HG03095 (cell line): Measurements from ENCODE around the gene PPP3CA.

ENCODE experiments used
- ATAC-seq: cut with Tn5 transposase; IDR thresholded peaks from one replicate; pipeline ENCODE4 v1.9.1; 2021; ENCODE audit warnings: moderate library complexity; ENCODE audit not compliant: unreplicated experiment

The PPP3CA gene

GRCh38 chr4:101065935-101066485, 281.3 kb downstream of the PPP3CA start:
- no peak for ATAC-seq

GRCh38 chr4:101065346-101065745, 282.0 kb downstream of the PPP3CA start:
- ATAC-seq, result no peak

- ATAC-seq, result no peak
These were observed 282.7 kb downstream of the PPP3CA start for GRCh38 chr4:101064541-101065180.

DNA sequence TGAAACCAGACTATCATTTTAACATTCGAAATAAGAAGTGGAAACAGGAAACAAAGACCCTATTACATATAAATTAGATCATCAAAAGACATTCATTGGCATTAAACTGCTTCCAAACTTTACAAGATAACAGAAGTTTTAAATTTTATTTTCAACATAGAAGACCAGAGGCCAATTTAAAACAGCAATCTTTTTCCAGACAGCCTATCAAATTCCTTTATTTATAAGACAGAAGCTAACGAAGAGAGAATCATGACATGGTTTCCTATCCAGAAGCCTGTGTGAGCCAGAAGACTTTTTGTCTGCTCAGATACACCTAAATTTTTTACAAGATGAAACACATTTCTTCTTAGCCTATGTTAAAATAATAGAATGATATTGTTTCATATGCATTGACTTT, 291.9 kb downstream of the PPP3CA start:
- ATAC-seq, result no peak

- ATAC-seq, result no peak
These were observed 296.5 kb downstream of the PPP3CA start for GRCh38 chr4:101050837-101051205.

- no peak for ATAC-seq
These were observed 297.1 kb downstream of the PPP3CA start for GRCh38 chr4:101050088-101050836.

DNA sequence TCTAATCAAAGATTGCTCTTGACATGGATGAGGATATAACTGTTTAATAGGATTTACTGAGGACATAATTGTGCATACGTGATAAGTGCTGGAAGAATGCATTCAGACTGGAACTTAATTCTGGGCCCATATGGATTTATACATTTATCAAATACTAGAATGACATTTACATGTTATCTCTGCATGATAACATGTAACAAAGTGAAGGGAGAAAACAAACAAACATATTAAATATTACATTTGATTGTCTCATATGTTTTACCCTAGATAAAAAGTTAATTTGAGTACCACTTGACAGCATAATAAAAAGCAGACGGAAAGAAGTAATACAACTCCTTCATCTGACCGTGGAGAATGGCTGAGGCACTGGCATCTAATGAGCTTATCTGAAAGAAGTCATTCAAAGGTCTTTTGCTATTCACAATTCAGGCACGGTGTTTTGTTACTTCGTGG, 297.8 kb downstream of the PPP3CA start:
- no peak for ATAC-seq

DNA sequence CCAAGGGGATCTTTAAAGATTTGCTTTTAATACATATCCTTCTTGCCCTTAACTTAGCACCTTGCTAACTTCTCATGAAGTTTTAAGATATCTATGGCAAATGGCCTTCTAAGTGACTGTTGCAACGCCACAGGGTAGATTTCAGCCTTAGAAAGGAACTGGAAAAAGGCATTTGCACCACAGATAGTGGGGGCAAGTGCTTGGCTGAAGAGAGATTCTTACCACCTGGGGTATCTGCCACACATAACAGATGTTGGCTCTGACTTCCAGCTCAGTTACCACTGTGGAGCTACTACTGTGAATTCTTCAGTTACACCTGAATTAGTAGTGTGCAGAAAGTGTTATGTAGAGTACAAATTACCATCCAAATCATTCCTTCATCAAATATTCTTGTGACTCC, 302.6 kb downstream of the PPP3CA start:
- no peak for ATAC-seq

GRCh38 chr4:101042847-101043246, 304.5 kb downstream of the PPP3CA start:
- no peak for ATAC-seq

DNA sequence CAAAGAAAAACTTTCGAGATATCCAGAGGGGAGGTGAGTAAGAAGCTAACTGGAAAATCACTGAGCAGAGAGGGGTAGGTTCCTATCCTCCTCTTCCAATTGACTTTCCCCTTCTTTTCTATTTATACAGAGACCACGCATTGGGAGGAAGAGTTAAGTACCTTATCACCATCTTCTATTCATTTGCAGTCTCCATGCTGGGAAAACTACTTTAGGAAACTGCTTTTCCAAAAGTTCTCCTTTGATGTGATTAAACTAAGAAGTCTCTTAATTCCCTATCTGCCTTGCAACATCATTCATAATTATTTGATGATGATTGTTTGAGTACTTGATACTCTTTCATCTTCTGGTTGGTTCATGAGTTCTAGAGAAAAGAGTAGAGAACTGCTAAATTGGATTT, 306.6 kb downstream of the PPP3CA start:
- ATAC-seq, result no peak

DNA sequence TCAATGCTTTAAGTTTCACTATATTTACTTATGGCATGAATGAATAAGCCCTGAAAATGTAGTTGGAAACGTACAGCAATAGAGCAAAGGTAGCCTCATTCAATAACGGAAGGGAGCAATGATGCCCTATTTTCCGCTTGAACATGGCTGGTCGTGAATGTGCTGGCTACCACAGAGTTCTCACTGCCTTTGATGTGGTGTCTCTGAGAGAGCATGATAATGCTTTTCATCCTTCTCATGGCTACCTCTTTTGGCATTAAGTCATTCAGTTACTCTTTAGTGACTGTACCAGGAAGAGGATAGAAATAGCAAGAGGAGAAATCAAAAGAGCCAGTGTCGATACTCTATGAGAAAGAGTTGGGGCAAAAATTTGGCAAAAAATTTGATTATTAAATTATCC, 308.0 kb downstream of the PPP3CA start:
- no peak for ATAC-seq

- ATAC-seq, result no peak
These were observed 309.4 kb downstream of the PPP3CA start for GRCh38 chr4:101037938-101038413.

DNA sequence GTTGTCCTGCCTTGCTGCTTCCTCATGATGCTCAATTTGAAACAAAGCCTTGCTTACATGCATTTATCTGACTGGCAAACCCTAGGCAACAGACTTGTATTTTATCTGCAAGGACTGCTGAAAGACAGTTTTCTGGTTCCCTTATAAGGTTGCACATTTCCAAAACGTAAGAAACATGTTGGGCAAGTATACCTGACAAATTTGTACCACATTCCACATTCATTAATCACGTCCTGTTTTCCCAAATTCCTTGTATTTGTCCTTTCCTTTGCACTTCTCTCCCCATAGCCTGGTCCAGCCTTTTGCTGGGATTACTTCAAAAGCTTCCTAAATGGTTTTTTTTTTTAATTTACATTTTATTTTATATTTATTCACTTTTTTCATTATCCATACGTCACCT, 310.1 kb downstream of the PPP3CA start:
- ATAC-seq, result no peak

DNA sequence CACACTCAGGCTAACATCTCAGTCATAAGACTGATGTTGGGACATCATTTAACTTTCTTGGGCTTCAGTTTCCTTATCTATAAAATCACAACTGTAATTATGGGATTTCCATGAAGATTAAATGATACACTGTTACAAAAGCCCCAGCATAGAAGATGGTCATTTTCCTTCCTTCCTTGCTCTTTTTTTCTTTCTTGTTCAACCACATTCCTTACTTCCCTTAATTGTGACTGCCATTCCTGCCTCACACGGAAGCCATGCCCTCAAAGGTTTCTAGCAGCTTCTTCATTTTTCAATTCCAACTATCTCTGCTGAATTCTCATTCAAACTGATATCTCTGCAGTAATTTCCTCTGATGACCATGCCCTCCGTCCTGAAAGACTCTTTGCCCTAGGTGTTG, 311.8 kb downstream of the PPP3CA start:
- ATAC-seq, result no peak

DNA sequence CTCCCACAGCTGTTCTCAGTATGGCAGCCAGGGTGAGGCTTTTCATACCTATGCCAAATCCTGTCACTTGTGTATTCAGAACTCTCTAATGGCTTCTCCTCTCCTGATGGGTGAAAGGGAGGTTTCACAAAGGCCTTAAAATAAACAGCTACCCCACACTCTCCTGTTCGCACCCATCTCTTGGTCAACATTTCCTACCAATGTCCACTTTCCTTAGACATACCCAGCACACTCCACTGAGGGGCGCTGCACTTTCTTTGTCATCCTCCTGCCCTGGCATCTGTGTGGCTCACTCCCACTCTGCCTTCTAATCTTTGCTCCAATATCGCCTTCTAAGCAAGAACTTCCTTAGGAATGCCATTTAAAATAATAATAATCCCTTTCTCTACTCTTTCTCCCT, 313.3 kb downstream of the PPP3CA start:
- no peak for ATAC-seq

DNA sequence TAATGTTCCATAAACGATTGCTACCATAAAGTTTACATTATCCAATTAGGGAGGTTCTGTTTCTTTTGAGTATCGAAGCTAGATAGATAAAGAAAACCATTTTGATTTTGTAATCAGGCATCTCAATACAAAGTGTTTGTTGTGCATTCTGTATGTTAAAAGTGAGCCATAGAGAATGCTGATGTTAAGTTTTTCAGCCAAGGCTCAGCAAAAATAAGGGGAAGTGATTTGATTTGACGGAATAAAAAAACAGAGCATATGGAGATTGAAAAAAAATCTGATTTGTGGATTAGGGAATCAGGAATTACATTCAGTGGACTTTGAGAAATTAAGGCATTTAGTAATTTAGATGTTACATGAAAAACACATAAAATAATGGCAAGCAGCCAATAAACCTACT, 314.8 kb downstream of the PPP3CA start:
- no peak for ATAC-seq

GRCh38 chr4:101031971-101032370, 315.4 kb downstream of the PPP3CA start:
- no peak for ATAC-seq

DNA sequence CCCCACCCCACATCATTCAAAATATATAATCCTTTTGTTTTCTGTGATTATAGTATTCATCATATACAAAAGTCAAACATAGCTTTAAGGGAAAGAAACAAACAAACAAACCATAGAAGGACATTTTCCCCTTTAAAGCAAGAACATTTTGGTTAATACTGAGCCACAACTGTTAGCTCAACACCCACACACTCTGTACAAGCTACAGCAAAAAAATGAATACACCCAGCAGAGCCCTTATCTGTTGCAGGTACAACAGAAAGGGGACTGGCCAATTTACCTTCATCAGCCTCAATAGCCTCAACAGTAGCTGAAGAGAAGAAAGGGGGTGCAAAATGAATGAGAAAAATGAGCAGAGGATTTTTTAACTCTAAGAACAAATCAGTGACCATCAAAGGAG, 318.4 kb downstream of the PPP3CA start:
- no peak for ATAC-seq

DNA sequence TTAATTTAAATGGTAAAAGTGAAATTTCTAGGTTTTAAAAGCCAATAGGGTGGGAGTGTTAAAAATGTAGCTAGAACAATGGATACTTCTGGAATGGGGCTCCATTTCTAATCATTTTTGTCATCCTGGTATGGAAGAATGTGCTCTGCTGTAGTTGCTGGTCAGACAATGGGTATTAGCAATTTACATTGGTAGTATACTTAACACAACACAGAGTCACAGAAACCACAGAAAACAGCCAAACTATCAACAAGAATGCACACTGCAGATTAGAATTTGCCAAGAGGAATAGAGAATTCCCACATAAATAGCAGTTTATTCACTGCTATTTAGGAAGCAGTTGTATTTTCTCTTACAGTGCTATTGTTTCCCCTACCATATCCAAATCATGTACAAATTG, 319.6 kb downstream of the PPP3CA start:
- no peak for ATAC-seq

DNA sequence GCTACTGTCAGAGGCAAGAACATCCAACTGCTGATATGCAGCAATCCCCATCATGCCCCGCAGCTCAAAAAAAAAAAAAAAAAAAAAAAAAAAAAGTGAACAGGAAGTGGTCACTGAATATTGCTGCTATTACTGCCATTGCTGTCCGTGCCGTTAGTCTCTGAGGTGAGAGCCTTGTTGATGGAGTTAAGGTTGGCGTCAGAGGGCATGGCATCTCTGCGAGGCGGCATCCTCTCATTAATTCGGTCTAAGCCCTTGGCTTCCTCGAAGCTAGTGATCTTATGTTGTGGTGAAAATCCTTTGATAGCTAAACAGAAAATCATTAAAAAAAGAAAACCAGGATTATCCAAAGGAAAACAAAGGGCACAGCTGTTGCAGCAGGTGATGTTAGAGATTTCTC, 321.6 kb downstream of the PPP3CA start:
- ATAC-seq, result no peak

- no peak for ATAC-seq
These were observed 324.9 kb downstream of the PPP3CA start for GRCh38 chr4:101022151-101023024.
